ENCODE data around the gene DLX6.
"Not testable (repeated sequence)": the region's sequence is repeated elsewhere in the genome, so short reads cannot be mapped to it uniquely, and the experiment has no call there.

DLX6 gene

DNA sequence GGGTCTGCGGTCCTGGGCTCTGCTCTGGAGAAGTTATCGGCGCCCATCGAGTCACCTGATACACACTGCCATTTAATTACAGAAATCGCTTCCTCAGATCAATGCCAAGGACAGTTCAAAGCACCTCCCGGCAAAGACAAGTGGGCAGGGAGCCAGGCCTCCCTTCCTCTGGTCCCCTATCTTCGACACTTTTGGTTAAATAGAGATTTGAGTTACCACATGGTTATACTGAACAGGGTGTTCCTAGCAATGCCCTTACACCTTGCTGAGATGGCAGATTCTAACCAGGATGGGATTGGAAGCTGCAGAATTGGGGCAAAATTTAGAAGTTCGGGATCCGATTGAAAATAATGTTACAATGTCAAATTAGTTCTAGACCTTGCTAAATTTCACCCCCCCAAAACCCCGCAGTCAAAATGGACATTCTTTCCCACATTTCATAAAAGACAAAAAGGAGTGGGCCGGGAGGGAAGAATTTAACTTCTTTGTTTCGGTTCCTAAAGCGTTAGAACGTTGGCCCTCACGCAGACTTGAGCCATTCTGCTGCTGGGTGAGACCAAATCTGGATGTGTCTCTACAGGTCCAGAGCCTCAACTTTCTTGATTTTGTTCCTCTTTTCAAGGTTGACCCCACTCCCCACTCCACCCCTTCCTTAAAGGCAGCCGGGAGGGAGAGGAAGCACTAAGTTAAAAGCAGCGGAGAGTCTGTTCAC, 21.5 kb downstream of the DLX6 start:
- TF ChIP-seq, protein P1, sequence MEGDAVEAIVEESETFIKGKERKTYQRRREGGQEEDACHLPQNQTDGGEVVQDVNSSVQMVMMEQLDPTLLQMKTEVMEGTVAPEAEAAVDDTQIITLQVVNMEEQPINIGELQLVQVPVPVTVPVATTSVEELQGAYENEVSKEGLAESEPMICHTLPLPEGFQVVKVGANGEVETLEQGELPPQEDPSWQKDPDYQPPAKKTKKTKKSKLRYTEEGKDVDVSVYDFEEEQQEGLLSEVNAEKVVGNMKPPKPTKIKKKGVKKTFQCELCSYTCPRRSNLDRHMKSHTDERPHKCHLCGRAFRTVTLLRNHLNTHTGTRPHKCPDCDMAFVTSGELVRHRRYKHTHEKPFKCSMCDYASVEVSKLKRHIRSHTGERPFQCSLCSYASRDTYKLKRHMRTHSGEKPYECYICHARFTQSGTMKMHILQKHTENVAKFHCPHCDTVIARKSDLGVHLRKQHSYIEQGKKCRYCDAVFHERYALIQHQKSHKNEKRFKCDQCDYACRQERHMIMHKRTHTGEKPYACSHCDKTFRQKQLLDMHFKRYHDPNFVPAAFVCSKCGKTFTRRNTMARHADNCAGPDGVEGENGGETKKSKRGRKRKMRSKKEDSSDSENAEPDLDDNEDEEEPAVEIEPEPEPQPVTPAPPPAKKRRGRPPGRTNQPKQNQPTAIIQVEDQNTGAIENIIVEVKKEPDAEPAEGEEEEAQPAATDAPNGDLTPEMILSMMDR (IDR thresholded peaks at IDR 0.05; ENCODE audit: low read depth, low read length): no peak
- peak overlapping the region; percentile 43 for H3K4me3 ChIP-seq (ENCODE audit: low read depth, low read length)

DNA sequence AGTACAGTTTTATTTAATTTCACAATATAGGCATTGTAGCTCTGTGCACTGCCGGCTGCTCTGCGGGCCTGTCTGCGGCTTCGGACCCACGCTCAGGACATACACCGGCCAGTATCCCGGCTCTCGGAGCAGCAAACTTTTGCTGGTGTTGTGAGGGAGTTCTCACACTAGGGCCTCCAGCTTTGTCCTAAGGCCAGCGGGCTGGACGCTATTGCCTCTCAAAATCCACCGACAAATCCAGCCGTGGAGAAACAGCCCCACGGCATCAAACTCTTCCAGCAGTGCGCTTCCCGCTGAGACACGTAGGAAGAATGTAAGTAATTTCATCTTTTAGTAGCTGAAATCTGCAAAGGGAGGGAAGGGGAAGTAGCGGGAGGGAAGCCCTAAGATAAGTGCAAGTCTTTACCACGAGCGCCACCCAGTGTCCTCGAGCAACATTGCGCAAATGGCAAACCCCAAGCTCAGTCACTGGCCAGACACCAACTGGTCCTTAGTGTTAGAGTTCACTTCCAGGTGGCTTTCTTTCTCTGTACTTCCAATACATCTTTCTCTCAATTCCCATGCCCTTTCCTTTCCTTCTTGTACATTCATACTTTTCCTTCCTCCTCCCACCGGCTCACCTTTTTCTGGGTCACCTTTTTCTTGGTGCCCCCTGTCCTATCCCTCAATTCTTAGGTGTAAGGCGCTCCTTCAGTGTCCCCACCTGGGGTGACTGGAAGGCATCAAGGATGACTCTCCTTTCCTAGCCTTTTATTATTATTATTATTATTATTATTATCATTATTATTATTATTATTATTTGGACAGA, 22.3 kb downstream of the DLX6 start:
- TF ChIP-seq, protein P1 (IDR thresholded peaks at IDR 0.05; ENCODE audit: low read depth, low read length): peak; percentile 89
- peak overlapping the region; percentile 43 for H3K4me3 ChIP-seq (ENCODE audit: low read depth, low read length)

DNA sequence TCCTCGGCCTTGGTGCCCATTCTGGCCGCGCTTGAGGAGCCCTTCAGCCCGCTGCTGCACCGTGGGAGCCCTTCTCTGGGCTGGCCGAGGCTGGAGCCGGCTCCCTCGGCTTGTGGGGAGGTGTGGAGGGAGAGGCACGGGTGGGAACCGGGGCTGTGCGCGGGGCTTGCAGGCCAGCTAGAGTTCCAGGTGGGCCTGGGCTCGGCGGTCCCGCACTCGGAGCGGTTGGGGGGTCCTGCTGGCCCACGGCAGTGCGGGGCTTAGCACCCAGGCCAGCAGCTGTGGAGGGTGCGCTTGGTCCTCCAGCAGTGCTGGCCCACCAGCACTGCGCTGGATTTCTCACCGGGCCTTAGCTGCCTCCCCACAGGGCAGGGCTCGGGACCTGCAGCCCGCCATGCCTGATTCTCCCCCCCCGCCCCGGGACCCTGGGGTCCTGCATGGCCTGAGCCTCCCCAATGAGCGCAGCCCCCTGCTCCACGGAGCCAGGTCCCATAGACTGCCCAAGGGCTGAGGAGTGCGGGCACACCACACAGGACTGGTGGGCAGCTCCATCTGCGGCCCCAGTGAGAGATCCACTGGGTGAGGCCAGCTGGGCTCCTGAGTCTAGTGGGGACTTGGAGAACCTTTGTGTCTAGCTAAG, 29.0 kb downstream of the DLX6 start:
- H3K4me3 ChIP-seq (ENCODE audit: low read depth, low read length): not testable (repeated sequence)

DNA sequence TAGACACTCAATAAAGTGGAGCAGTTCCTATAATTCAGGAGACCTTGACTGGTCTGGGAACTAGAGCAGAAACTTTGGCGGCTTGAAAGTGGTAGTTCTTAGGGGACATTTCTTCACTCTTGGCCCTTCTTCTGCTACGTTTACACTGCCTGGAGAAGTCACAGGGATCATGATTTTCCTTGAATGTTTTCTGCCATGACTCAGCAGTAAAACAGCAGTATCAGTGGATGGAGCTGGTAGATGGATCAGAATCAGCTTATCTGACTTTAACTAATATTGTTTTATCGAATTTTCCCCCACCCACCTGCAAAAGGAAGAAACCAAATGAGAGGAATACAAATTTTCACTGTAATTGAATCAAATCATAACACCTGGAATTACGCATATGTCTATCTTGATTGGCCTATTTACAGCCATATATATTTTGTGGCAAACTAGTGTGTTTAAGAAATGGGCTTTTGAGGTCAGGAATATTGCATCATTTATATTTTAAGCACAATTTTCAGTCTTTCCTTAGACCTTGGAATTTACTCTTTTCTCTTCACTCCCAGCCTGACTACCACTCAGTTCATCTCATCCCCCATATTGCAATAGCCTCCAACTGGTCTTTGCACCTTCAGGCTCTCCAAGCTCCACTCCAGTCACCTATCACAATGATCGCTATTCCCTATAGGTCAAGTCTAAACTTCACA, 34.2 kb downstream of the DLX6 start:
- no peak overlapping the region for H3K4me3 ChIP-seq (ENCODE audit: low read depth, low read length)
- TF ChIP-seq, protein P1 (IDR thresholded peaks at IDR 0.05; ENCODE audit: low read depth, low read length): no peak

DNA sequence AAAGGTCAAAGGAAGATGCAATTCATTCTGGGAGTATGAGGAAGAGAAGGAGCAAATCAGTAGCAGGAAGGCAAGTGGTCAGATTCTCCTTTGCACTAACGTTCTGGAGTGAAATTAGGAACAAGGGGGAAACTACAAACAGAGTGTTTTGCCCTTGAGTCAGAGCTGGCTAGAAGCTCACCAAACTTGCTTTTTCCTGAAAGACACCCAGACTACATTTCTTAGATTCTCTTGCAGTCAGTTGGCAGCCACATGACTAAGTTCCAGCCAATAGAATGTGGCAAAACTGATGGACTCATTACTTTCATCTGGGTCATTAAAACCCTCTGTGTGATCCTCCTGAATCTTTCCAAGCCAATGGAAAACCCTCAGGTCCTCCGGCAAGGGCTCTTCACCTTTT, 37.9 kb downstream of the DLX6 start:
- no peak overlapping the region for H3K4me3 ChIP-seq (ENCODE audit: low read depth, low read length)
- TF ChIP-seq, protein P1 (IDR thresholded peaks at IDR 0.05; ENCODE audit: low read depth, low read length): no peak

Data from WI38 (cell line).